ENCODE data around the gene KCNA5. TPM values are rescaled to one million over a fixed set of nuclear protein-coding genes. Genes with fewer than 3 reads are reported as not detected.

Gene KCNA5
- total RNA-seq, 2 donors from 2014 or later: 70.3 to 94.8 TPM

- intact Hi-C loops (cut with DNase I): no loop called here
- ATAC-seq (no peak), DNase-seq (no peak)
Measured at GRCh38 chr12:5047729-5048128, 4.0 kb downstream of the KCNA5 start.

- intact Hi-C loops (cut with DNase I): no loop called here
- DNase-seq (no peak), ATAC-seq (no peak)
Measured at GRCh38 chr12:5050542-5050941, 6.9 kb downstream of the KCNA5 start.

- DNase-seq: no peak
- ATAC-seq: no peak
- intact Hi-C loops (cut with DNase I): no loop called here
Measured at GRCh38 chr12:5051334-5051733, 7.7 kb downstream of the KCNA5 start.

GRCh38 chr12:5051913-5052312, 8.2 kb downstream of the KCNA5 start:
- DNase-seq: no peak
- intact Hi-C loops (cut with DNase I): no loop called here
- ATAC-seq: no peak

GRCh38 chr12:5052348-5052747, 8.7 kb downstream of the KCNA5 start:
- intact Hi-C loops (cut with DNase I): no loop called here
- ATAC-seq: no peak
- DNase-seq: no peak

- intact Hi-C loops (cut with DNase I): no loop called here
- peak; percentile 60 to 62 for ATAC-seq
- DNase-seq: no peak
Measured at GRCh38 chr12:5059358-5059757, 15.7 kb downstream of the KCNA5 start.

- intact Hi-C loops (cut with DNase I): no loop called here
- ATAC-seq: peak; percentile 35 to 67
Measured at GRCh38 chr12:5060958-5061357, 17.3 kb downstream of the KCNA5 start.

GRCh38 chr12:5063149-5063548, 19.5 kb downstream of the KCNA5 start:
- DNase-seq (no peak), ATAC-seq (no peak)
- intact Hi-C loops (cut with DNase I): no loop called here

More at GRCh38 chr12:5060958-5061357, 17.3 kb downstream of the KCNA5 start:
- DNase-seq: no peak

GRCh38 chr12:5064913-5065490, 21.3 kb downstream of the KCNA5 start:
- DNase-seq: no peak
- intact Hi-C loops (cut with DNase I): no loop called here
- ATAC-seq: no peak

GRCh38 chr12:5066251-5066650, 22.6 kb downstream of the KCNA5 start:
- intact Hi-C loops (cut with DNase I): no loop called here
- ATAC-seq (no peak), DNase-seq (no peak)

- intact Hi-C loops (cut with DNase I): no loop called here
- DNase-seq: no peak
- no peak for ATAC-seq
Measured at GRCh38 chr12:5068126-5068525, 24.4 kb downstream of the KCNA5 start.

- DNase-seq: no peak
- no peak for ATAC-seq
- intact Hi-C loops (cut with DNase I): no loop called here
Measured at GRCh38 chr12:5068619-5069018, 24.9 kb downstream of the KCNA5 start.

GRCh38 chr12:5070090-5070489, 26.4 kb downstream of the KCNA5 start:
- intact Hi-C loops (cut with DNase I): no loop called here
- no peak for DNase-seq
- ATAC-seq: no peak

GRCh38 chr12:5071496-5071895, 27.8 kb downstream of the KCNA5 start:
- DNase-seq (no peak), ATAC-seq (no peak)
- intact Hi-C loops (cut with DNase I): no loop called here

- intact Hi-C loops (cut with DNase I): no loop called here
- DNase-seq (no peak), ATAC-seq (no peak)
Measured at GRCh38 chr12:5072311-5072710, 28.6 kb downstream of the KCNA5 start.

GRCh38 chr12:5073054-5073453, 29.4 kb downstream of the KCNA5 start:
- ATAC-seq: no peak
- no peak for DNase-seq
- intact Hi-C loops (cut with DNase I): no loop called here

GRCh38 chr12:5073853-5074252, 30.2 kb downstream of the KCNA5 start:
- ATAC-seq (no peak), DNase-seq (no peak)
- intact Hi-C loops (cut with DNase I): no loop called here

GRCh38 chr12:5076761-5077160, 33.1 kb downstream of the KCNA5 start:
- intact Hi-C loops (cut with DNase I): no loop called here
- peak; percentile 16 to 56 for ATAC-seq
- peak; percentile 45 for DNase-seq

- intact Hi-C loops (cut with DNase I): no loop called here
- ATAC-seq: peak; percentile 88 to 94
- peak; percentile 83 for DNase-seq
Measured at GRCh38 chr12:5078423-5078822, 34.7 kb downstream of the KCNA5 start.

GRCh38 chr12:5081016-5081415, 37.3 kb downstream of the KCNA5 start:
- DNase-seq (peak; percentile 45), ATAC-seq (peak in 1 of 2 donors; percentile 32)
- intact Hi-C loops (cut with DNase I): loop anchor here (5.0 kb wide), 2 partner anchors 39 to 224 kb away; partner anchors contain the start of gene KCNA5 (in 1 of the 2)

All from left cardiac atrium (tissue), 4 donors.